H1 (cell line): ENCODE results near the gene CSNK1D.

Experiments
- BRCA1 ChIP-seq: IDR thresholded peaks from 2 replicates; pipeline ENCODE4 v1.6.1; 2012; ENCODE audit warnings: low read depth, low read length, improper control_type of control experiment
- CEBPB ChIP-seq: IDR thresholded peaks from 2 replicates; pipeline ENCODE4 v1.6.1; 2012; ENCODE audit warnings: low read depth, low read length
- CTCF ChIP-seq, 3 experiments: IDR thresholded peaks; 1 replicate in 2 of 3; 2 replicates in 1 of 3; pipeline versions ENCODE4 v1.5.1 to v1.6.1; 2011; ENCODE audit warnings: low read length in 3 of 3, mild to moderate bottlenecking in 3 of 3, inconsistent platforms in 2 of 3, low read depth in 1 of 3, moderate library complexity in 1 of 3; ENCODE audit not compliant: insufficient read depth in 1 of 3; ENCODE audit errors: control extremely low read depth in 1 of 3
- EZH2 ChIP-seq: fragments of 200-600 bp; sonication (generic); IDR thresholded peaks from 2 replicates; pipeline ENCODE4 v1.7.1; 2012; ENCODE audit warnings: low read depth, mild to moderate bottlenecking, moderate library complexity, low read length, inconsistent platforms; ENCODE audit not compliant: severe bottlenecking
- GABPA ChIP-seq: IDR thresholded peaks from 2 replicates; pipeline ENCODE4 v1.6.1; 2011; ENCODE audit warnings: mild to moderate bottlenecking, low read length, moderate library complexity, borderline replicate concordance; ENCODE audit not compliant: insufficient read depth
- POLR2A ChIP-seq, 2 experiments: IDR thresholded peaks; 1 replicate in 1 of 2; 2 replicates in 1 of 2; pipeline ENCODE4 v1.6.1; 2011; ENCODE audit warnings: low read depth in 2 of 2, low read length in 2 of 2, mild to moderate bottlenecking in 2 of 2; ENCODE audit errors: control extremely low read depth in 1 of 2
- RAD21 ChIP-seq, 2 experiments: IDR thresholded peaks in 1 of 2; conservative IDR thresholded peaks in 1 of 2; 2 replicates each; pipeline ENCODE4 v1.6.1; 2011; ENCODE audit warnings: low read depth in 2 of 2, low read length in 2 of 2, improper control_type of control experiment in 1 of 2, inconsistent platforms in 1 of 2, mild to moderate bottlenecking in 1 of 2, moderate library complexity in 1 of 2
- RXRA ChIP-seq: IDR thresholded peaks from 2 replicates; pipeline ENCODE4 v1.6.1; 2011; ENCODE audit warnings: low read depth, mild to moderate bottlenecking, low read length, moderate library complexity; ENCODE audit not compliant: insufficient read depth
- USF2 ChIP-seq: IDR thresholded peaks from 2 replicates; pipeline ENCODE4 v1.6.1; 2011; ENCODE audit warnings: low read length, improper control_type of control experiment

- no peak for TF ChIP-seq CEBPB
- no peak for TF ChIP-seq POLR2A (IDR thresholded peaks at IDR 0.05; ENCODE audit: control extremely low read depth in 1 of 2, low read depth in 2 of 2, low read length in 2 of 2)
- TF ChIP-seq CTCF (IDR thresholded peaks at IDR 0.05; ENCODE audit: control extremely low read depth in 1 of 3, insufficient read depth in 1 of 3, low read depth in 1 of 3, low read length in 3 of 3): no peak
- TF ChIP-seq RAD21 (IDR thresholded peaks at IDR 0.05 in 1 of 2, conservative IDR thresholded peaks at IDR 0.05 in 1 of 2; ENCODE audit: low read depth in 2 of 2, low read length in 2 of 2): no peak
- no peak for TF ChIP-seq GABPA
- TF ChIP-seq USF2: no peak
- no peak for TF ChIP-seq EZH2
- no peak for TF ChIP-seq RXRA
- TF ChIP-seq BRCA1: no peak
Observed at GRCh38 chr17:82194765-82195164, 78.7 kb downstream of the CSNK1D start.
